HEK293T (cell line): ENCODE data around the gene AHNAK2.

Experiments
- ELF4 ChIP-seq: fragments of 450-650 bp; IDR thresholded peaks from 2 replicates; pipeline ENCODE4 v1.6.1; 2017; ENCODE audit warnings: antibody characterized with exemption
- FOXM1 ChIP-seq: fragments of 450-650 bp; IDR thresholded peaks from 2 replicates; pipeline ENCODE4 v1.6.1; 2017; ENCODE audit warnings: mild to moderate bottlenecking, borderline replicate concordance
- L3MBTL2 ChIP-seq: fragments of 450-650 bp; conservative IDR thresholded peaks from 2 replicates; pipeline ENCODE4 v1.6.1; 2016; ENCODE audit warnings: mild to moderate bottlenecking
- SP1 ChIP-seq: fragments of 450-650 bp; IDR thresholded peaks from 2 replicates; pipeline ENCODE4 v1.6.1; 2017
- SUZ12 ChIP-seq: fragments of 450-650 bp; IDR thresholded peaks from 2 replicates; pipeline ENCODE4 v1.6.1; 2016; ENCODE audit warnings: mild to moderate bottlenecking

- TF ChIP-seq L3MBTL2: no peak
- no peak for TF ChIP-seq SUZ12
- no peak for TF ChIP-seq FOXM1
- TF ChIP-seq ELF4: no peak
- TF ChIP-seq SP1: no peak
Measured at GRCh38 chr14:104926619-104927431, 51.3 kb downstream of the AHNAK2 start.
